Cerebellar cortex (tissue), 1 donor: ENCODE measurements around the gene CAPN2.
"Not testable (repeated sequence)": the region's sequence is repeated elsewhere in the genome, so short reads cannot be mapped to it uniquely, and the experiment has no call there.

Experiments
- DNase-seq: peaks from one replicate; pipeline ENCODE4 v3.0.0-alpha.2; 2015; ENCODE audit warnings: low spot score

The CAPN2 gene

DNA sequence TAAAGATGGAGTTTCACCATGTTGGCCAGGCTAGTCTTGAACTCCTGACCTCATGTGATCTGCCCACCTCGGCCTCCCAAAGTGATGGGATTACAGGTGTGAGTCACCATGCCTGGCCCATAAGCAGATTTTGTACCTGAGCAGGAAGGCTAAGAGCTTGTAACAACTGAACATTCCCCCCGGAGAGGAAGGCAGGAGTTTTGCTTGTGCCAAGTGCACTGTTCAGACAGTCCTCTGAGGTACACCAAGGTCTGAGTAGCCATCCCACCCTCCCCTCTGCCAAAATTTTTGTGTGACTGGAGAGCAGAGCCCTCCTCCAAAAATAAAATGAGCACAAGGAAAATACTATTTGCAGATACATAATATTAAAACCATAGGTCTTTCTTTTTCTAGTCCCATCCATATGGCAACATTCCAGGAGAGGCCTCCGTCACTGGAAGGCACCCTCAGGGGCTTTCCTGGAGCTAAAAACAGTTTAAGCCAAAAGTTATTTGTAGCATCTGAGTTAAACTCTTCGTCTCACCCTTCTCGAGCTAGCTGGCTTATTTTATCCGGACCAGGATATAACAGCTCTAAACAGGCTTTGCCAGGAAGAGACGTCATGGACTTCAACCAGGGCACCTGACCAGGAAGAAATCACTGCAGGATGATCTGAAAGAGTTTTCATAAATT lies 27.2 kb downstream of the CAPN2 start:
- no peak for DNase-seq

DNA sequence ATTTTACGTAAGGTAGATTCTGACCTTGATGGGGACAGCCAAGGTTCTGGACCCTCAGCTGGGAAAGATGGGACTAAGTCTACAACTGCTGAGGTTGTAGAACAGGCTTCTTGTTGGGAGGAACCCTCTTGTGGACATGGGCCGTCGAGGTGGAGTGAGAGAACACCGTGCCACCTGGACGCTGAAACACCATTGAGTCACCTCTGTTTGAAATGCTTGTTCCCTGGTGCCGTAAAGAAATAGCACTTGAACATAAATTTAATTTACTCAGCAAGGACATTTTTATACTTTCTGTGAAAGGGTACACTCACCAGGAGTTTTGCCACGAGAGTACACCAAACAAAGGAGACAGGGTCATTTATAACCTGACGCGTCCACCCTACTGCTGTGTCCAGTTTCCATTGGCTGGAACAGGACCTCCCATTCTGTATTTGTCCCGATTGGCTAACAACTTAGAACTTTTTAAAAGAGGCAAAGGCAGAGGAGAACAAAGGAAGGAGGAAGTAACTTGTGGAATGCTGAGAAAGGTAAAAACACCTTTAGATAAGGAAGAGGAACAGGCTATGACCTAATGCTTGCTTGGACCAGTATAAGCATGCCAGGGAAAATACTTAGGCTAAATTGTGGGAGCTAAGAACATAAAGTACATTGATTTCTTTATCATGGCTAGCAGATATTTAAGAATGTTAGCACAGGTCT lies 27.8 kb downstream of the CAPN2 start:
- DNase-seq: not testable (repeated sequence)

GRCh38 chr1:223741861-223742260 lies 29.5 kb downstream of the CAPN2 start:
- no peak for DNase-seq

GRCh38 chr1:223742856-223743517 lies 30.6 kb downstream of the CAPN2 start:
- no peak for DNase-seq

- no peak for DNase-seq
These were observed 33.4 kb downstream of the CAPN2 start for GRCh38 chr1:223745731-223746130.

GRCh38 chr1:223747838-223748335 lies 35.5 kb downstream of the CAPN2 start:
- peak; percentile 61 for DNase-seq

- no peak for DNase-seq
These were observed 36.0 kb downstream of the CAPN2 start for GRCh38 chr1:223748405-223748772.

- DNase-seq: peak; percentile 60
These were observed 36.7 kb downstream of the CAPN2 start for GRCh38 chr1:223748773-223749733.

DNA sequence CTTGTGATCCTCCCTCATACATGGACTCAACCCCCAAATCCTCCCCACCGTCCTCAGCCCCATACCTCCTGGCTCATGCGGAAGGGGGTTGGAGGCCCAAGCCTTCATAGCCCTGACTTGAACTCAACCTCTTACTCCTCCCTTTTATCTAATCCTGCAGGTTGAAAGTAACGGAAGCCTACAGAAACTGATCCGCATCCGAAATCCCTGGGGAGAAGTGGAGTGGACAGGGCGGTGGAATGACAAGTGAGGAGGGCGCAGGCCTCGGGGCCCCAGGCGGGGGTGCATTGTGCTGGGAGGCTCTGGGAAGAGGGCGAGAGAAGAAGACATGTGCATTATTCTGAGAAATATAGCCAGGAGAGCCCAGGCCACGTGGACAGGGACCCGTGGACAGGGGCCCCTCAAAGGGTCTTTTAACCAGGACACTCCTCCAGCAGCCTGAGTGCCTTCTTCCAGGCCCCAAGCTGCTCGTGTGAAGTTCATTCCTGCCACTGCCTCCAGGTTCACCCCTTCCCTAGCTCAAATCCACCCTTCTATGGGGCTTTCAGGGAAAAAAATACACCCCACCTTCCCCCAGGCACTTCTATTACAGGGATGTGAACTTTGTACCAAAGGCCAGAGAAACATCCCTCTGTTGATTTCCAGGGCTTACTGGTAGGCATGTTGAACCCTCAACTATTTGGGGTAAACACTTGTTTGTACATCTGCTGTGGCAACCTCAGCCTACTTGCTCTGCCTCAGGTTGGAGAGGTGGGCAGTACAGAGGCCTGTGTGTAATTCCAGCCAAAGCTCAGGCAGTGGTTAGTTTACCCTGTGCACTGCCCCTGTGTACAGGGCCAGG lies 38.6 kb downstream of the CAPN2 start:
- DNase-seq: no peak

DNA sequence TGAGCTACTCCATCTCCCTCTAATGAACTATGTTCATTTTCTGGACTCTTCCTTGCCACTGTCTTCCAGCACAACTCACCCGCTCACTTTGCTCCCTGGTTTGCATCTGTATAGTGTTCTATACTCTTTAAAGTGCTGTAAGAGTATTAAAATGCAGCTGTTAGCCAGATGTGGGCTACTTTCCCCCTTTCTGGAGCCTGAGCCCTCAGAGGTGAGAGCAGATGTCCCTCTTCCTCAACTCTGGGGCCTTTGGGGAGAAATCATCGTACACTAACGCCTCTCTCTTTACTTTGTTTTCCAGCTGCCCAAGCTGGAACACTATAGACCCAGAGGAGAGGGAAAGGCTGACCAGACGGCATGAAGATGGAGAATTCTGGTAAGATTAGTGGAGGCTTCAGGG lies 39.4 kb downstream of the CAPN2 start:
- no peak for DNase-seq

DNA sequence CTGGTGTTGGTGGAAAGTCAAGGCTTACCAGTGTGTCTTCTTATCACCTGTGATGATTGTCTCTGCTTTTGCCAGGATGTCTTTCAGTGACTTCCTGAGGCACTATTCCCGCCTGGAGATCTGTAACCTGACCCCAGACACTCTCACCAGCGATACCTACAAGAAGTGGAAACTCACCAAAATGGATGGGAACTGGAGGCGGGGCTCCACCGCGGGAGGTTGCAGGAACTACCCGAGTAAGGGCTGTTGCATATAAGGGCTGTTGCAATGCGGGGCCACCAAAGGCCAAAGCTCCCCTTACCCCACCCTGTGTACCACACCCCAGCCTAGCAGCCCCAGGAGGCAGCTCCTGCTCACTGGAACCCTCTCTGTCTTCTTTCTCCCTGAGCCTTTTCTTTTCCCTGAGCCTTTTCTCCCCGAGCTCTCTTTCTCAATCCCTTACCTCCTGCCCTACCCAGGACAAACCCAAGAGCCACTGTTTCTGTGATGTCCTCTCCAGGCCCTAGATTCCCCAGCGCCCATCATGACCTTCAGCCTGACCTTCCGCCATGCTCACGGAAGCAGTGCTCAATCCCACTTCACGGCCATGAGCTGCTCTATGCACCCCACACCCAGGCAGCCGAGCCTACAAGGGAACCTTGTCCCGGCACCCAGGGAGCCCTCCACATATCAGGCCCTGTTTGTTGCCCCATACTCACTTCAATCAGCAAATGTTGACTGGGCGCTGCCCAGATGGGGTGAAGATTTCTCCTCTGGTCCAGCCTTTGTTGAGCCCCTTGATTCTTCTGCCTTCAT lies 40.6 kb downstream of the CAPN2 start:
- DNase-seq: no peak

GRCh38 chr1:223754681-223755431 lies 42.5 kb downstream of the CAPN2 start:
- DNase-seq: no peak

- no peak for DNase-seq
These were observed 43.1 kb downstream of the CAPN2 start for GRCh38 chr1:223755432-223755792.

- DNase-seq: peak; percentile 56
These were observed 43.8 kb downstream of the CAPN2 start for GRCh38 chr1:223755992-223756775.

GRCh38 chr1:223756806-223757700 lies 44.7 kb downstream of the CAPN2 start:
- no peak for DNase-seq

DNA sequence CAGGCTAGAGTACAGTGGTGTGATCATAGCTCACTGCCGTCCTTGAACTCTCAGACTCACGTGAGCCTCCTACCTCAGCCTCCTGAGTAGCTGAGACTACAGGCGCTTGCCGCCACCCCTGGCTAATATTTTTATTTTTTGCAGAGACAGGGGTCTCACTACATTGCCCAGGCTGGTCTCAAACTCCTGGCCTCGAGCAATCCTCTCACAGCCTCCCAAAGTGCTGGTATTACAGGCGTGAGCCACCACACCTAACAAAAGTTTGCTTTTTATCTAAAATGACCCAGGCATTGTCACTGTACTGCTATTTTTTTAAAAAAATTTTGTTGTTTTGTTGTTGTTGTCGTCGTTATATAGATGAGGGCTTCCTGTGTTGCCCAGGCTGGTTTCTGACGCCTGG lies 46.4 kb downstream of the CAPN2 start:
- no peak for DNase-seq

DNA sequence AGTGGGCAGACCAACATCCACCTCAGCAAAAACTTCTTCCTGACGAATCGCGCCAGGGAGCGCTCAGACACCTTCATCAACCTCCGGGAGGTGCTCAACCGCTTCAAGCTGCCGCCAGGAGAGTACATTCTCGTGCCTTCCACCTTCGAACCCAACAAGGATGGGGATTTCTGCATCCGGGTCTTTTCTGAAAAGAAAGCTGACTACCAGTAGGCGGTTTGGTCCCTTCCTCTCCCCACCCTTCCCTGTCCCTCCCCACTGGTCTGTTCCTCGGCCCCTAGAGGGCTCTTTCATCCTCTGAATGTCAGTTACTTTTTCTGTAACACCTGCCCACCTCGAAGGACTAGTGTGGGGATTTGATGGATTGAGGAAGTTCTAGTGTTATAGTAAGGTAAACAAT lies 46.9 kb downstream of the CAPN2 start:
- DNase-seq: no peak

DNA sequence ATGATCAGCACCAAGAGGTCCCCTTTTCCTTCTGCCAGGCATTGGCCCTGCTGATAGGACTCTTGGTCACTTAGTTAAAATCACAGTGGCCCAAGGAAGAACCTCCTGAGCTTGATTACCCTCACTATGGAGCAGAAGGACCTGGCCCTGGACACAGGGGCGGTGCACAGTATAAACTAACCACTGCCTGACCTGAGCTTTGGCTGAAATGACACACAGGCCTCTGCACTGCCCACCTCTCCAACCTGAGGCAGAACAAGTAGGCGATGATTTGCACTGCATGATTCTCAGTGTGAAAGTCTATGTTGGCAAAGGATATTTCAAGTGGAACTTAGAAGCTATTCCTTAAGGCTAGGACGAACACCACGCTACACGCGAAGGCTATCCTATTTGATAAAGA lies 48.5 kb downstream of the CAPN2 start:
- DNase-seq: no peak
